Dendritic cell treated with granulocyte-macrophage colony-stimulating factor and Interleukin-4, amounts not matched to agents 40 ng/mL and 50 ng/mL, for 4 days (primary cell): ENCODE data around the gene ACOD1.

ENCODE experiments used
- H3K27ac Mint-ChIP-seq: one replicate; pipeline ENCODE4 v1.8.0; 2022; ENCODE audit warnings: mild to moderate bottlenecking, mixed read lengths
- H3K27me3 Mint-ChIP-seq: one replicate; pipeline ENCODE4 v1.8.0; 2022; ENCODE audit warnings: mild to moderate bottlenecking, mixed read lengths
- H3K36me3 Mint-ChIP-seq: one replicate; pipeline ENCODE4 v1.8.0; 2022; ENCODE audit warnings: low read depth, mixed read lengths
- H3K4me1 Mint-ChIP-seq: one replicate; pipeline ENCODE4 v1.8.0; 2022; ENCODE audit warnings: low read depth, mixed read lengths
- H3K4me3 Mint-ChIP-seq: one replicate; pipeline ENCODE4 v1.8.0; 2022; ENCODE audit warnings: mild to moderate bottlenecking, moderate library complexity, mixed read lengths
- H3K9me3 Mint-ChIP-seq: one replicate; pipeline ENCODE4 v1.8.0; 2022; ENCODE audit warnings: mixed read lengths
- intact Hi-C: fragments of 100-400 bp; cut with micrococcal nuclease; formaldehyde crosslinking; loops from one replicate; pipeline ENCODE4 v1.15.0; 2022

Gene ACOD1

GRCh38 chr13:76965759-76966421 is 17.6 kb downstream of the ACOD1 start:
- Mint-ChIP-seq H3K9me3 (peaks cover 9% of the 10 kb centered on the region), H3K4me3 (no peak overlapping the region), H3K27ac (no peak overlapping the region), H3K4me1 (peaks cover 5% of the 10 kb centered on the region), H3K36me3 (peaks cover under 1% of the 10 kb centered on the region), H3K27me3 (peaks cover 10% of the 10 kb centered on the region)
- intact Hi-C loops = no loop called here

DNA sequence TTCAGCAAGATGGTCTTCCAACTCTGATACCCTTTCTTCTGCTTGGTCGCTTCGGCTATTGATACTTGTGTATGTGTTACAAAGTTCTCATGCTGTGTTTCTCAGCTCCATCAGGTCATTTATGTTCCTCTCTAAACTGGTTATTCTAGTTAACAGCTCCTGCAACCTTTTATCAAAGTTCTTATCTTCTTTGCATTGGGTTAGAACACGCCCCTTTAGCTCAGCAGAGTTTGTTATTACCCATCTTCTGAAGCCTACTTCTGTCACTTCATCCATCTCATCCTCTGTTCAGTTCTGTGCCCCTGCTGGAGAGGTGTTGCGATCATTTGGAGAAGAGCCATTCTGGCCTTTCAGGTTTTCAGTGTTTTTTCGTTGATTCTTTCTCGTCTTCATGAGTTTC is 18.7 kb downstream of the ACOD1 start:
- H3K4me3 Mint-ChIP-seq = no peak overlapping the region
- H3K27me3 Mint-ChIP-seq = peaks cover 11% of the 10 kb centered on the region
- peaks cover 7% of the 10 kb centered on the region for H3K4me1 Mint-ChIP-seq
- intact Hi-C loops = no loop called here
- H3K9me3 Mint-ChIP-seq = no peaks in the 10 kb centered on the region
- H3K27ac Mint-ChIP-seq = no peak overlapping the region
- H3K36me3 Mint-ChIP-seq = no peaks in the 10 kb centered on the region

DNA sequence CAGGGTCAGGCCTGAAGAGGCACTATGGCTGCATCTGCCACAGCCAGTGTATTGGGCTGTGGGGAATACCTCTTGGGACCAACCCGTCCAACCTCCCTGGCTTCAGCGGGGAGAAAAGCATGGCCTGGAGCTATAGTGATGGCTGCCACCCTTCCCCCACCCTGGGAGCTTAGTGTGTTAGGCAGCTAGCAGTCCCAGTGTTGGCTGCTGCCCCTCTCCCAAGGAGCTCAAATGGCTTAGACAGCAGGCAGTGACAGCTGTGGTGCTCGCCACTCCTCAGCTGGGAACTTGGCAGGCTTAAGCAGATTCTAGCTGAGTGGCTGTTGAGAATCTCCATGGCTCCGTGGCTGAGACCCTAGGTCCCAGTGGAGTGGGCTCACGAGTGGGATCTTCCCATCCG is 19.7 kb downstream of the ACOD1 start:
- Mint-ChIP-seq H3K36me3 (no peaks in the 10 kb centered on the region), H3K27me3 (peaks cover 19% of the 10 kb centered on the region), H3K9me3 (no peaks in the 10 kb centered on the region), H3K4me1 (peaks cover 15% of the 10 kb centered on the region), H3K4me3 (no peak overlapping the region), H3K27ac (no peak overlapping the region)
- intact Hi-C loops = no loop called here

- H3K9me3 Mint-ChIP-seq = no peaks in the 10 kb centered on the region
- no peak overlapping the region for H3K27ac Mint-ChIP-seq
- H3K36me3 Mint-ChIP-seq = no peaks in the 10 kb centered on the region
- peaks cover 15% of the 10 kb centered on the region for H3K4me1 Mint-ChIP-seq
- peaks cover 28% of the 10 kb centered on the region for H3K27me3 Mint-ChIP-seq
- intact Hi-C loops = loop anchor here (10.0 kb wide), 1 partner anchor 495 kb away; no protein-coding TSS in a partner anchor
- no peak overlapping the region for H3K4me3 Mint-ChIP-seq
These were observed 21.4 kb downstream of the ACOD1 start for GRCh38 chr13:76969488-76970365.

DNA sequence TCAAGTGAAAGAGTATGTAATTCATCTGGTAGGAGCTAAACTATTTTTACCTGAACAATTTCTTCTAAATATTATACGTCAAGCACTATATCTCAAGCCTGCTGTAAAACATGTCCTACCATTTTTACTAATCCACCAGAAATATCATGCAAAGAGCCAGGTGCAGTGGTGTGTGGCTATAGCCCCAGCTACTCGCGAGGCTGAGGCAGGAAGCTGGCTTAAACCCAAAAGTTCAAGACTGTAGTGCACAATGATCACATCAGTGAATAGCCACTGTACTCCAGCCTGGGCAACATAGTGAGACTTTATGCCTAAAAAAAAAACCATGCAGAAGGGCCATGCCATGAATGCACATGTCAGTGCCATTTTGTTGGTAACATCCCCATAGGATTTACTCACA is 22.9 kb downstream of the ACOD1 start:
- intact Hi-C loops = loop anchor here (10.0 kb wide), 1 partner anchor 496 kb away; no protein-coding TSS in a partner anchor
- Mint-ChIP-seq H3K4me3 (no peak overlapping the region), H3K36me3 (no peaks in the 10 kb centered on the region), H3K27ac (no peak overlapping the region), H3K4me1 (peaks cover 10% of the 10 kb centered on the region), H3K27me3 (peaks cover 31% of the 10 kb centered on the region), H3K9me3 (no peaks in the 10 kb centered on the region)

DNA sequence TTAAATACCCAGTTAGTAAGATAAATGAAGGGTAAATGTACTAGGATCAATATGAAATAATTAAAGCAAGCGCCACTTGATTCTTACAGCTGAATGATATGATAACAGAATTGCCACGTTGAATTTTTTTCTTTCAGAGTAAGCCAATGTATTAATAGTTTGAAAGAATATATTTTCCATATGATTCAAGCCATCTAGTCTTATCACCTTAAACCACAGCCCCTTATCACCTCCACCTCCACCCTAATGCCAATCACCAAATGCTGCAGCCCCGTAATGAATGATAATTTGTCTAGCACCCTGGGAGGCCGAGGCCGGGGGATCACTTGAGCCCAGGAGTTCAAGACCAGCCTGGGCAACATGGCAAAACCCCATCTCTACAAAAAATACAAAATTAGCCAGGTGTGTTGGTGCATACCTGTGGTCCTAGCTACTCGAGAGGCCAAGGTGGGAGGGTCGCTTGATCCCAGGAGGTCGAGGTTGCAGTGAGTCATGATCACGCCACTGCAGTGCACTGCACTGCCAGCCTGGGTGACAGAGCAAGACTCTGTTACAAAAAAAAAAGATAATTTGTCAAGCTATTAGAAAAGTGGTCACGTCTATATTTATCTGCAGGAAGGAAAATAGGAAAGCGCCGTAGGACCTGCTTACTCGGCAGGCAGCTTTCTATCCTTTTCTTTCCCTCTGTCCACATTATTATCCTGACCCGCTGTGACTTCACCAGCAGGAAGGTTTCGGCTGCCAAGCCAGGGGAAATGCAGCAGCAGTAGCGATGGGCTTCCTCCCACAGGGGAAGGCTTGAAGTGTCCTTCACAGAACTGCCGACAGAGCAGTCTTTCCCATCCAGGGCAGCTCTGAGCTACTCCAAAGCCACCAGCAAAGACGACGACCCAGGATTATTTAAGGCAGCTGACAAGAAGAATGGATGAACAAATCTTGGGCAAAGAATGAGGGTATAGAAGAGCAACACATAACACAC is 23.8 kb downstream of the ACOD1 start:
- H3K27me3 Mint-ChIP-seq = peaks cover 36% of the 10 kb centered on the region
- H3K36me3 Mint-ChIP-seq = no peaks in the 10 kb centered on the region
- intact Hi-C loops = loop anchor here (10.0 kb wide), 1 partner anchor 497 kb away; no protein-coding TSS in a partner anchor
- peaks cover 10% of the 10 kb centered on the region for H3K4me1 Mint-ChIP-seq
- H3K27ac Mint-ChIP-seq = no peak overlapping the region
- no peak overlapping the region for H3K4me3 Mint-ChIP-seq
- H3K9me3 Mint-ChIP-seq = no peaks in the 10 kb centered on the region

GRCh38 chr13:76973920-76974617 is 25.8 kb downstream of the ACOD1 start:
- Mint-ChIP-seq H3K36me3 (no peaks in the 10 kb centered on the region), H3K27ac (no peak overlapping the region), H3K4me3 (no peak overlapping the region), H3K27me3 (peaks cover 37% of the 10 kb centered on the region), H3K4me1 (peaks cover 10% of the 10 kb centered on the region), H3K9me3 (no peaks in the 10 kb centered on the region)
- intact Hi-C loops = loop anchor here (10.0 kb wide), 1 partner anchor 499 kb away; no protein-coding TSS in a partner anchor

DNA sequence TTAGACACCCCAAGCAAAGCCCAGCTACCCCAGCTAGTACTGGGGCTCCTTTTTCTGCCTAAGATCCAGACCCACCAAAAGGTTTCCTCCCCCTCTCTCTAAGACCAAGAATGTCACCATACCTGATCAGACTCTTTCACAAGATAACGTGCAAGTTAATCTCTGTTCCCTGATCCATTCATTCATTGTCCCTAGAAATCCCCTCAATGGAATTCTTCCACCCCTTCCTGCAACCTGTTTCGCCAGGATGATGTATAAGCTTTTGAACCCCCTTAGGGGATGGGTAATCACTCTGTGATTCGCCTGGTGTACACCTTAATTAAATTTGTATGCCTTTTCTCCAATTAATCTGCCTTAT is 26.3 kb downstream of the ACOD1 start:
- intact Hi-C loops = loop anchor here (10.0 kb wide), 1 partner anchor 500 kb away; no protein-coding TSS in a partner anchor
- Mint-ChIP-seq H3K36me3 (no peaks in the 10 kb centered on the region), H3K4me1 (peaks cover 10% of the 10 kb centered on the region), H3K27me3 (peaks cover 40% of the 10 kb centered on the region), H3K4me3 (no peak overlapping the region), H3K9me3 (no peaks in the 10 kb centered on the region), H3K27ac (no peak overlapping the region)

- Mint-ChIP-seq H3K4me1 (peaks cover 10% of the 10 kb centered on the region), H3K4me3 (no peak overlapping the region), H3K36me3 (no peaks in the 10 kb centered on the region), H3K9me3 (no peaks in the 10 kb centered on the region), H3K27me3 (peaks cover 41% of the 10 kb centered on the region), H3K27ac (no peak overlapping the region)
- intact Hi-C loops = loop anchor here (10.0 kb wide), 1 partner anchor 501 kb away; no protein-coding TSS in a partner anchor
These were observed 27.6 kb downstream of the ACOD1 start for GRCh38 chr13:76975863-76976262.

GRCh38 chr13:76976490-76976889 is 28.2 kb downstream of the ACOD1 start:
- peaks cover 45% of the 10 kb centered on the region for H3K27me3 Mint-ChIP-seq
- no peak overlapping the region for H3K4me3 Mint-ChIP-seq
- no peaks in the 10 kb centered on the region for H3K9me3 Mint-ChIP-seq
- no peak overlapping the region for H3K27ac Mint-ChIP-seq
- no peaks in the 10 kb centered on the region for H3K36me3 Mint-ChIP-seq
- intact Hi-C loops = loop anchor here (10.0 kb wide), 1 partner anchor 502 kb away; no protein-coding TSS in a partner anchor
- peaks cover 10% of the 10 kb centered on the region for H3K4me1 Mint-ChIP-seq

DNA sequence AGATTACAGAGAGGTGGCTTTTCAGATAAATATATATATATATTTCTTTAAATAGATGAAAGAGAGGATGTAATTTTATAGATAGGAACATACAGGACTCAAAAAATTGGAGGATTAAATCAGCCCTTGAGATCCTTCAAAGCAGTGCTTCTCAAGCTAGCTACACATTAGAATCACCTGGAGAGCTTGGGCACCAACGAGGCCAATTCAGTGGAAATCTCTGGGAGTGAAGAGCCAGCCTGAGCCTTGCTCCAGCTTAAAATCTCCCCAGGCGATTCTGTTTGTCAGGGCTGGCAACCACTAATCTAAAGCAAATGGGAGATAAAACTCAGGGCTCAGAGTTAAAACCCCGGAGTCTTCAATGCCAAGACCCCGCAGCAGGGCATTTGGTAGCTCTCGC is 28.6 kb downstream of the ACOD1 start:
- Mint-ChIP-seq H3K27ac (no peak overlapping the region), H3K9me3 (no peaks in the 10 kb centered on the region), H3K4me1 (peaks cover 10% of the 10 kb centered on the region), H3K36me3 (no peaks in the 10 kb centered on the region), H3K27me3 (peaks cover 47% of the 10 kb centered on the region), H3K4me3 (no peak overlapping the region)
- intact Hi-C loops = loop anchor here (10.0 kb wide), 1 partner anchor 502 kb away; no protein-coding TSS in a partner anchor

DNA sequence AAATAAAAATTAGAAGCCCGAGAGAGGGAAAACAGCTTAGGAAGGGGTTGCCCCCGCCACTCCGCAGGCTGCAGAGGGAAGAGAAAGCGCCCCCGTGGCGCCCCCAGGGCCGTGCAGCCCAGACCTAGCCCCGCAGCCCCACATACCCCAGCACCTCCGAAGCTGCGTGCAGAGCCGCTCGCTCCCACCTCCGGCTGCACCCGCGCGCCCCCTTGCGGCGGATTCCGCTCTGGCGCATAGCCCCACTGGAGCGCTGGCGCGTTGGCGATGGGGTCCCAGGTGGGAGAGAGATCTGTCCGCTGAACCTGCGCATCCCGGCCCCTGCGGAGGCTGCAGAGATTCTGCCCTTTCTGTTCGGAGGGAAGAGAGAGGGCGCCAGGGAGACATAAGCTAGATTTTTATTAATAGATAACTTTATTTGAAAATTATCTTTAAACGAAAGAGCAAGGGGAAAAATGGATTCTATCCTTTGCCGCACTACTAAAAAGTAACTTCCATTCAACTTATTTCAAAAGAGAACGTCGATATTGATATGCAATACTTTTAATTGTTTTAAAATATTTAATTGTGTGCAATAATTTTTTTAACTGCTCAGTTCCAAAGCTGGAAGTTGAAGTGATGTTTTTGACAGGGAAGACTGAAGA is 31.9 kb downstream of the ACOD1 start:
- intact Hi-C loops = loop anchor here (5.0 to 10.0 kb wide), 2 partner anchors 78 to 155 kb away; no protein-coding TSS in a partner anchor
- Mint-ChIP-seq H3K27ac (no peak overlapping the region), H3K4me1 (peaks cover 5% of the 10 kb centered on the region), H3K27me3 (peaks cover 33% of the 10 kb centered on the region), H3K9me3 (no peaks in the 10 kb centered on the region), H3K4me3 (peak overlapping the region; percentile 40), H3K36me3 (no peaks in the 10 kb centered on the region)
